ENCODE results near the gene ALOXE3.

DNA sequence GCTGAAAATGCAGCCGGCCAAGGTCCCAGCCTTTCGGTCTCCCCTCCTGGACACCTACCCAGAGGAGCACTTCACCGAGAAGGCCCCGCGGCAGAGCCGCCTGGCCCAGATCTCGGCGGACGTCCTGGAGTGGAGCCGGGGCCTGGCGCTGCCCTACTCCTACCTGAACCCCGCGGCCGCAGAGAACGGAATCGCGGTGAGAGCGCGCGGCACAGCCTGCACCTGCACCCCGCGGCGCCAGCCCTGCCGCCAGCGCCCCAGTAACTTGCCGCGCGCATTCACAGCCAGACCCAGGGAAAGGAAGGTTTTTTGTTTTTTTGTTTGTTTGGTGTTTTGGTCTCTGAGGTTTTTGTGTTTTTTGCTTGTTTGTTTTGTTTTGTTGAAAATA is 46.0 kb downstream of the ALOXE3 start:
- TF ChIP-seq POLR2AphosphoS5 (IDR thresholded peaks at IDR 0.05; ENCODE audit: low read depth, low read length): no peak
- TF ChIP-seq TAF1 (IDR thresholded peaks at IDR 0.05; ENCODE audit: borderline replicate concordance, insufficient read depth, low read length): no peak
- TF ChIP-seq, protein P1, sequence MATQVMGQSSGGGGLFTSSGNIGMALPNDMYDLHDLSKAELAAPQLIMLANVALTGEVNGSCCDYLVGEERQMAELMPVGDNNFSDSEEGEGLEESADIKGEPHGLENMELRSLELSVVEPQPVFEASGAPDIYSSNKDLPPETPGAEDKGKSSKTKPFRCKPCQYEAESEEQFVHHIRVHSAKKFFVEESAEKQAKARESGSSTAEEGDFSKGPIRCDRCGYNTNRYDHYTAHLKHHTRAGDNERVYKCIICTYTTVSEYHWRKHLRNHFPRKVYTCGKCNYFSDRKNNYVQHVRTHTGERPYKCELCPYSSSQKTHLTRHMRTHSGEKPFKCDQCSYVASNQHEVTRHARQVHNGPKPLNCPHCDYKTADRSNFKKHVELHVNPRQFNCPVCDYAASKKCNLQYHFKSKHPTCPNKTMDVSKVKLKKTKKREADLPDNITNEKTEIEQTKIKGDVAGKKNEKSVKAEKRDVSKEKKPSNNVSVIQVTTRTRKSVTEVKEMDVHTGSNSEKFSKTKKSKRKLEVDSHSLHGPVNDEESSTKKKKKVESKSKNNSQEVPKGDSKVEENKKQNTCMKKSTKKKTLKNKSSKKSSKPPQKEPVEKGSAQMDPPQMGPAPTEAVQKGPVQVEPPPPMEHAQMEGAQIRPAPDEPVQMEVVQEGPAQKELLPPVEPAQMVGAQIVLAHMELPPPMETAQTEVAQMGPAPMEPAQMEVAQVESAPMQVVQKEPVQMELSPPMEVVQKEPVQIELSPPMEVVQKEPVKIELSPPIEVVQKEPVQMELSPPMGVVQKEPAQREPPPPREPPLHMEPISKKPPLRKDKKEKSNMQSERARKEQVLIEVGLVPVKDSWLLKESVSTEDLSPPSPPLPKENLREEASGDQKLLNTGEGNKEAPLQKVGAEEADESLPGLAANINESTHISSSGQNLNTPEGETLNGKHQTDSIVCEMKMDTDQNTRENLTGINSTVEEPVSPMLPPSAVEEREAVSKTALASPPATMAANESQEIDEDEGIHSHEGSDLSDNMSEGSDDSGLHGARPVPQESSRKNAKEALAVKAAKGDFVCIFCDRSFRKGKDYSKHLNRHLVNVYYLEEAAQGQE (IDR thresholded peaks at IDR 0.05; ENCODE audit: insufficient read depth in 1 of 2, low read depth in 2 of 2, low read length in 2 of 2): no peak

Data from PFSK-1 (cell line).